VCaP (cell line): ENCODE data around the gene SUMF1.

Experiments
- H3K27ac ChIP-seq: fragments of 450-650 bp; 2 replicates; pipeline ENCODE4 v1.5.1; 2017
- TF ChIP-seq, protein P1 (sequence below): fragments of 450-650 bp; conservative IDR thresholded peaks from 2 replicates; pipeline ENCODE4 v1.5.1; 2017; ENCODE audit warnings: mild to moderate bottlenecking, moderate library complexity

The SUMF1 gene

DNA sequence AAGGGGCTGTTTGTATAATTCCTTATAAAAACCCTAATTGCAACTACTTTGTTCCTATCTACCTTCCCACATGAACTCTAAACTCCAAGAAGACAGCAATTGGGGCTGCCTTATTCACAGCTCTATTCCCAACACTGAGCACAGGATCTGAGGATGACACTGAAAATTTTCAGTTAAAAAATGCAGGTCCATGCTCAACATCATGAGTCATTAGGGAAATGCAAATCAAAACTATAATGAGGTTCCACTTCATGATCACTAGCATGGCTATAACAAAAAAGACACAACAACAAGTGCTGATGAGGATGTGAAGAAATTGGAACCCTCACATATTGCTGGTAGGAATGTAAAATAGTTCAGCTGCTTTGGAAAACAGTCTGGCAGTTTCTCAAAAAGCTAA, 12.9 kb downstream of the SUMF1 start:
- TF ChIP-seq, protein P1, sequence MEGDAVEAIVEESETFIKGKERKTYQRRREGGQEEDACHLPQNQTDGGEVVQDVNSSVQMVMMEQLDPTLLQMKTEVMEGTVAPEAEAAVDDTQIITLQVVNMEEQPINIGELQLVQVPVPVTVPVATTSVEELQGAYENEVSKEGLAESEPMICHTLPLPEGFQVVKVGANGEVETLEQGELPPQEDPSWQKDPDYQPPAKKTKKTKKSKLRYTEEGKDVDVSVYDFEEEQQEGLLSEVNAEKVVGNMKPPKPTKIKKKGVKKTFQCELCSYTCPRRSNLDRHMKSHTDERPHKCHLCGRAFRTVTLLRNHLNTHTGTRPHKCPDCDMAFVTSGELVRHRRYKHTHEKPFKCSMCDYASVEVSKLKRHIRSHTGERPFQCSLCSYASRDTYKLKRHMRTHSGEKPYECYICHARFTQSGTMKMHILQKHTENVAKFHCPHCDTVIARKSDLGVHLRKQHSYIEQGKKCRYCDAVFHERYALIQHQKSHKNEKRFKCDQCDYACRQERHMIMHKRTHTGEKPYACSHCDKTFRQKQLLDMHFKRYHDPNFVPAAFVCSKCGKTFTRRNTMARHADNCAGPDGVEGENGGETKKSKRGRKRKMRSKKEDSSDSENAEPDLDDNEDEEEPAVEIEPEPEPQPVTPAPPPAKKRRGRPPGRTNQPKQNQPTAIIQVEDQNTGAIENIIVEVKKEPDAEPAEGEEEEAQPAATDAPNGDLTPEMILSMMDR, result no peak
- H3K27ac ChIP-seq, result no peak overlapping the region

DNA sequence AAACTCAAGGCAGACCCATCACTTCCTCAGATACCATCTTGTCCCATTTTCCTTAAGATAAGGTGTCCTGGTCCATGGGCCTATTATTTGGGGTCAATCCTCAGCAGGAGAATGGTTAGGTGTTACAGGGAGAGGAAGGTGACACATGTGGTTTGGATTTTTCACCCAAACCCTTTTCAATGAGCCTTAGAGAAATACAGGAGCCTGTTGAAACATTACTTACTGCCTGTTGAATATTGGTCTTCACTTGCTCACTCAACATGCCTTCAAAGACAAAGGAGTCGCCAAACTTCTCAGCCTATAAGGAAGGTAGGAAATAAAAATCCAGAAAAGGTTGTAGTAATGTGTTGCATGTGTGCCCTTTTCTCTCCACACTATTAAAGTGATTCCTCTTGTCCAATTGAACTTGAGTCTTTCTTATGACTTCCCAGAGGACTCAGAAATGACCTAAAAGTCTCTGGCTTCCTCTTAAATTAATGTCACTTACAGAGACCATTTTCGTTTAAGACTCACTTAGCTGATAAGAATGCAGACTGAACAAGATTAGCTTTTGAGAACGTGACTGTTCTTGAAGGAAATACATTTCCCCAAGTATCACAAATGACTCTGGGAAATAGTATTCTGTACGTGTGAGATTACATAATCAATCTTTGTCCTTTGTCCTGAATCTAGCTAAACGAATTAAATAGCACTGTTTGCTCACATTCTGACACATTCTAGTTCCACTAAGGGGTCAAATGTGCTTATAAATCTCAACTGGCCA, 17.8 kb downstream of the SUMF1 start:
- TF ChIP-seq, protein P1, result no peak
- no peak overlapping the region for H3K27ac ChIP-seq

DNA sequence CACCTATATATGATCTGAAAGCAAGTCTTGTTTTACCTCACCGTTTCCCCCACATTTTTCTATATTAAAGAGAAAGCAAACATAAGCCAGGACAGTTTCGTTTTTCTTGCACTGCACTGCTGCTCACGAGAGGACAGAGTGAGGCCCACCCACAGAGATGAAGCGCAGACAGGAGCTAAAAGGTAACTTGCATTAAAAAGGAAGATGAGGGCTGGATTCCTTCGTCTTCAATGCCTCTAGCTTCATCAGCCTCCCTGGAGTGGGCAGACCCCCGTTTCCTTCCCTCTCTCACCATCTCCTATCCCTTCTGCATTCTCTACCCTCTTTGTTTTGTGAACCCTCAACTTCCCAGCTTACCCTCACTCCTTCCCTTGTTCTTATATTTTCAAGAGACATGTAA, 18.9 kb downstream of the SUMF1 start:
- no peak overlapping the region for H3K27ac ChIP-seq
- TF ChIP-seq, protein P1, result no peak

DNA sequence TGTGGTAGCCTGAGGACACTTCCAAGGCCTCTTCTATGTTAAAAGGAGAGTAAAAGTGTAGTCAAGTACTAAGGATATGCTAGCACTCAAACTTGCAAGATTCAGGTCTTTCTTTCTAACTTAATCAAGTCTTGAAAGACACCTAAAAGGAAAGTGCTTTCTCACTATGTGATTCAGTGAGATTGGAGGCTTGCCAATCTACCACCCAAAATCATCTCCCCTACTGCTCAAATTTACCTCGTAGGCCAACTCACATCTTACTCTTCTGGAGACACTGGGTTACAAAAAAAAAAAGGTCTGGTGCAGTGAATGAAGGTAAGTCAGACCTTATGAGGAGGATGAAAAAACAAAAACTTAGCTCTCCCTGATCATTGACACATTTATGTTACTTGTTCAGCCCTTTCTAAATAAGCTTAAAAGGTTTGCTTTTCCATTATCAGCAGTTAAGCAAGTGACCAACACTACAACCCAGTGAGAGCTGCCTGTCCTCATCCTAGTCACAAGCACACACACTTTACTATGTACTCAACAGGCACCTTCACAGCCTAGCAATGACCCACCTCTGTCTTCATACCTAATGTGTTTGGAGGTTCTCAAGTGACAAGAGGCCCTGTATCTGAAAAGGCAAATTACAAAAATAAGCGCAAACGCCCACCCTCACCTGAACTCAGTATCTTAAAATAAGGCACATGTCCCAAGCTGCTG, 19.6 kb downstream of the SUMF1 start:
- TF ChIP-seq, protein P1, result no peak
- H3K27ac ChIP-seq, result no peak overlapping the region

DNA sequence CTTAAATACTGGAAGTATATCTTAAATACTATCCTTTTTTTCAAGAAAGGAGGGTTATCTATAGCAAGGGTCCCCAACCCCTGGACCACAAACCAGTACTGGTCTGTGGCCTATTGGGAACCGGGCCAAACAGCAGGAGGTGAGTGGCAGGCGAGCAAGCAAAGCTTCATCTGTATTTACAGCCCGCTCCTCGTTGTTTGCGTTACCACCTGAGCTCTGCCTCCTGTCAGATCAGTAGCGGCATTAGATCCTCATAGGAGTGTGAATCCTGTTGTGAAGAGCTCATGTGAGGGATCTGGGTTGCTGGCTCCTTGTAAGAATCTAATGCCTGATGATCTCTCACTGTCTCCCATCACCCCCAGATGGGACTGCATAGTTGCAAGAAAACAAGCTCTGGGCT, 26.1 kb downstream of the SUMF1 start:
- H3K27ac ChIP-seq, result peak overlapping the region; percentile 14; the same call in 1 of the 2 replicates
- TF ChIP-seq, protein P1, result no peak

DNA sequence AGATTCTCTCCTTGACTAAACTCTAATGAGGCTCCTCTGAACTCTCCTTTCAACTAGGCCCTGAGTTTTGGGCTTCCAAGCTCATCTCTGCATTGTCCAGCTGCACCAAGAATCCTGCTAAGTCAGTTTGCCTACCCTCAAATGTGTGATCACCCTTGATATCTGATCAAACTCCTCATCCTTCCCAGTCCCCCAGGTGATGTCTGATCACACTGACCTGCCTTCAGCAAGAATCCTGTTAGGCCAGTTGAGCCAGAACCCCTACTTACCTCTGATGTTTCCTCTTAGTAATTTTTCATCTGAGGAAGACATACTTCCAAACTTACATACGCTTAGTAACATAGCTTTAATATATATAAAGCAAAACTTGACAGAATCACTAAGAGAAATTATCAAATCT, 28.8 kb downstream of the SUMF1 start:
- TF ChIP-seq, protein P1, result no peak
- H3K27ac ChIP-seq, result no peak overlapping the region

DNA sequence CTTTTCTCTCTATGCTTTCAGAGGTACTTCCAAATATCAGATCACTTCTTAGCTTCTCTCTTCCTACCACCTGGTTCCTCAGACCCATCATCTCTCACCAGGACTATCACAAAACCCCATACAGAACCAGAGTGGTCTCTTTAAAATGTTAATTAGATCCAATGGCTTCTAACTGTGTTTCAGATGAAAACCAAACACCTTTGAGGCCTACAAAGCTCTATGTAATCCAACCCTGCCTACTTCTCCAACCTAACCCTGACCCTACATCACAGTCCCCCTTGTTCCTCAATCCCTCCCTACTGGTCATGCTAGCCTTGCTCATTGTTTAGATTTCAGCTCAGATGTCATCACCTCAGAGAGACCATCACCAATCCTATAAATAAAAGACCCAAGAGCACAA, 34.8 kb downstream of the SUMF1 start:
- no peak overlapping the region for H3K27ac ChIP-seq
- TF ChIP-seq, protein P1, result no peak
